LNCaP clone FGC (cell line): ENCODE data around the gene MCM7.
A peak's percentile ranks its signal among the peaks of the same experiment; 100 is the strongest.

ENCODE experiments used
- DNase-seq: peaks from one replicate; pipeline ENCODE4 v3.0.0-alpha.2; 2011; ENCODE audit warnings: low read depth
- H3K4me3 ChIP-seq: 2 replicates; pipeline ENCODE4 v1.5.1; 2011; ENCODE audit warnings: mild to moderate bottlenecking, low read depth, low read length, control low read depth
- TF ChIP-seq, protein P1 (sequence below): IDR thresholded peaks from 2 replicates; pipeline ENCODE4 v1.5.1; 2012; ENCODE audit warnings: mild to moderate bottlenecking; ENCODE audit not compliant: control insufficient read depth, insufficient read depth; ENCODE audit errors: extremely low read depth

MCM7 gene

DNA sequence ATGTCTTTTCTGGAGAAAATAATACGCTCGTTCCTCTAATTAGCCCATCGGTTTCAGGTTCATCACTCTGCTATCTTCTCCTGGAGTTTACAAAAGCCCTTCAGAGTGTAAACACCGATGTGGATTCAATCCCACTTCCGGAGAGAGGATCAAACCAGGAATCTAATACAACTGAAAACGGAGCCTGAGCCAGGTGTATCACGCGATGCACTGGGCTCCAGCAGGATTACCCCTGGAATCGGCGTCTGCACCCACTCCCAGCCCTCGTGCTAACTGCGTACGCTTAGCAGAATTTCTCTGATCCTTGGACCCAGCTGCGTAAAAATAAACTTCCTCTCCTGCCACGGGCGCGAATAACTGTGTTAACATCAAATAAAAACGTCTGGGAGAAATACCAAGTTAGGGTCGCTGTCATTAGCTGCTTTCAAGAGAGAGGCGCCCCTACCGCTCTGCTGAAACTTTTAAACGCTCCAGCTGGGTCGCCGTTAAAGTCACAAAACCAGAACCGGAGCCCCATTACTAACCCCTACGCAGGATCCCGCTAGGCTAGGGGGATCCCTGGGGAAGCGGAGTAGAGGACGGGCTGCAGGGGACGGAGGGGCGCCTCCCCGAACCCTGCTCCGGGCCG, 20.2 kb downstream of the MCM7 start:
- peak; percentile 58 for DNase-seq
- peak overlapping the region; percentile 86 for H3K4me3 ChIP-seq

DNA sequence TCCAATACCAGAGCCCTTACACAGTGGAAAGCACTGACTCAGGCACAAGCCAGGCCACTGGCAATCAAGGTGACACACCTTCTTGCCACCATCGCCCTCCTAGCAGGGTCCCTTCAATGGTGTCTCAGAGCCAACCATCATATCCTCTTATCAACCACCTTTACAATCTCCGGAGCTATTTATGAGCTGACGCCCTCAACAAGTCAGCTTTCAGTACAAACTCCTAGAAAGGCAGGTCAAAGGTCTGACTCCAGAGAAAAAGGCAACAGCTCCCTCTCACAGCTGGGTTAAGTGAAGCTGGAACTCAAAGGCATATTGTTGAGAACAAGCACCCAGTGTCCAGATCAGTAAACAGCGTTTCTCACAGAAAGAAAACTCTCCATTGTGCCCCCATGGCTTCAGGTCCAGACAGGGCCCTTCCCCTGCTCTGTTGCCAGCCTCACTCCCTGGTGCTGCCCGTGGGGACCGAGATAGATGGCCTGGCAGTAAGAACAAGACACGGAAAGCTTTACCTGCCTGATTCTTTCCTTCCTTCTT, 22.1 kb downstream of the MCM7 start:
- TF ChIP-seq, protein P1, sequence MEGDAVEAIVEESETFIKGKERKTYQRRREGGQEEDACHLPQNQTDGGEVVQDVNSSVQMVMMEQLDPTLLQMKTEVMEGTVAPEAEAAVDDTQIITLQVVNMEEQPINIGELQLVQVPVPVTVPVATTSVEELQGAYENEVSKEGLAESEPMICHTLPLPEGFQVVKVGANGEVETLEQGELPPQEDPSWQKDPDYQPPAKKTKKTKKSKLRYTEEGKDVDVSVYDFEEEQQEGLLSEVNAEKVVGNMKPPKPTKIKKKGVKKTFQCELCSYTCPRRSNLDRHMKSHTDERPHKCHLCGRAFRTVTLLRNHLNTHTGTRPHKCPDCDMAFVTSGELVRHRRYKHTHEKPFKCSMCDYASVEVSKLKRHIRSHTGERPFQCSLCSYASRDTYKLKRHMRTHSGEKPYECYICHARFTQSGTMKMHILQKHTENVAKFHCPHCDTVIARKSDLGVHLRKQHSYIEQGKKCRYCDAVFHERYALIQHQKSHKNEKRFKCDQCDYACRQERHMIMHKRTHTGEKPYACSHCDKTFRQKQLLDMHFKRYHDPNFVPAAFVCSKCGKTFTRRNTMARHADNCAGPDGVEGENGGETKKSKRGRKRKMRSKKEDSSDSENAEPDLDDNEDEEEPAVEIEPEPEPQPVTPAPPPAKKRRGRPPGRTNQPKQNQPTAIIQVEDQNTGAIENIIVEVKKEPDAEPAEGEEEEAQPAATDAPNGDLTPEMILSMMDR = no peak
- DNase-seq = no peak
- H3K4me3 ChIP-seq = no peak overlapping the region

More for the DNA sequence above, 20.2 kb downstream of the MCM7 start:
- TF ChIP-seq, protein P1 = no peak

DNA sequence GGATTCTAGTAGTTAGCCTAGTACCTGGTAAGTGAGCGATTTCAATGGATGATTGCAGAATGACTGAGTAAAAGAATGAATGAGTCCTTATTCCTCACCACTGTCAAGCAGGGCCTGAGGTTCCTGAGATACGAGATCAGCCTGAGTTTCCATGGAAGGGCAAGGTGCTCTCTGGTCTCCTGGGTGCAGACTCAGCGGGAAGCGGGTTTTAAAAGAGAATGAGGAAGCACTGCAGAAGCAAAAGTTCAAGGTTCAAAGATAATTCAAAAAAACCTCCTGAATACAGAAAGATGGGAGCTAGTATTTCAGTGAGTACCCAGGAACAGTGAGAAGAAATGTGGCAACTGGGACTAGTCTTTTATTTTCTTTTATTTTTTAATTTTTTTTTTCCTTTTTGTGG, 24.0 kb downstream of the MCM7 start:
- H3K4me3 ChIP-seq = no peak overlapping the region
- DNase-seq = no peak
- TF ChIP-seq, protein P1 = no peak

DNA sequence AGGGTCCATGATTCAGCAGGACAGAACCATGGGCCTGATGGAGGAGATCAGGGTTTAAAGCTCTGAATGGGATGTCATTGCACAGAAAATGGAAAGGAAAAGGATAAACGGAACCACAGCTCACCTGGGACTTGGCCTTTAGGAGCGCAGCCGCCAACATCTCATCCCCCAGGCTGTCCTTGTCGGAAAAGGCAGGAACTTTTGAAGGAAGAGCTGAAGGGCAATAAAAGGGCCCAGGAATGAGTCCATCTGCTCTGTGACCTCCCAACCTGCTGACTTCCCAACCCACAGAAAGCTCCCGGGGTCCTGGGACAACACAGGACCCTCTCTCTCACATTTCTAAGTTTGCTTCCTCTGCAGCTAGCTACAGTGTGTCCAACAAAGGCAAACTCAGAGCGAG, 25.8 kb downstream of the MCM7 start:
- TF ChIP-seq, protein P1 = no peak
- no peak overlapping the region for H3K4me3 ChIP-seq

DNA sequence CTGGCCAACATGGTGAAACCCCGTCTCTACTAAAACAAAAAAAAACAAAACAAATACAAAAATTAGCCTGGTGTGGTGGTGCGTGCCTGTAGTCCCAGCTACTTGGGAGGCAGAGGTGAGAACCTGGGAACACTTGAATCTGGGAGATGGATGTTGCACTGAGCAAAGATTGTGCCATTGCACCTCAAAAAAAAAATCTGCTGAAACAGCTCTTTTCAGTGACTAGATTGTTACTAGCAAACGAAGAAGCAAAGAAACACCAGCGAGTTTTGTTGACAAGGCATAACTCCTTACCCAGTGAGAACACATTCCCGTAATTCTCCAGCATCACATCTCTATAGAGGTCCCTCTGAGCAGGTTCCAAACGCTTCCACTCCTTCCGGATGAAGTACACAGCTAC, 26.4 kb downstream of the MCM7 start:
- TF ChIP-seq, protein P1 = no peak
- no peak for DNase-seq
- no peak overlapping the region for H3K4me3 ChIP-seq

More for the DNA sequence above, 25.8 kb downstream of the MCM7 start:
- DNase-seq = no peak

DNA sequence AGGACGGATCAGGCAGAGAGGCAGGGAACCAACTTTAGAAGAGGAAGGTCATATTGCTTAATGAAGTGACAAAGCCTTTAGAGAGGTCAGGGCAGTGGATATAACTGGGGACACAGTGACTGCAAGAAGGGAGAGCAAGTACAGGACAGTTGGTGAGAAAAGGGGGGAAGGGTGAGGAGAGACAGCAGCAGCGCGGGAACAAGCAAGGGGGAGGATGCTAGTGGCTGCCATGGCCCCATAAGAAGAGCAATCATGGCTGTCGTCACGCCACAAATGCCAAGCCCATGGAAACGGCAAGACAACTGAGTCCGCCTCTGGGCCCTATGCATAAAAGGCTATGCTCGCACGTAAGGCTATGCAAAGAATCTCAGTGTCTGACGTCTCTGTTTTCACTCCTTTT, 28.7 kb downstream of the MCM7 start:
- no peak overlapping the region for H3K4me3 ChIP-seq
- DNase-seq = no peak
- TF ChIP-seq, protein P1 = no peak

DNA sequence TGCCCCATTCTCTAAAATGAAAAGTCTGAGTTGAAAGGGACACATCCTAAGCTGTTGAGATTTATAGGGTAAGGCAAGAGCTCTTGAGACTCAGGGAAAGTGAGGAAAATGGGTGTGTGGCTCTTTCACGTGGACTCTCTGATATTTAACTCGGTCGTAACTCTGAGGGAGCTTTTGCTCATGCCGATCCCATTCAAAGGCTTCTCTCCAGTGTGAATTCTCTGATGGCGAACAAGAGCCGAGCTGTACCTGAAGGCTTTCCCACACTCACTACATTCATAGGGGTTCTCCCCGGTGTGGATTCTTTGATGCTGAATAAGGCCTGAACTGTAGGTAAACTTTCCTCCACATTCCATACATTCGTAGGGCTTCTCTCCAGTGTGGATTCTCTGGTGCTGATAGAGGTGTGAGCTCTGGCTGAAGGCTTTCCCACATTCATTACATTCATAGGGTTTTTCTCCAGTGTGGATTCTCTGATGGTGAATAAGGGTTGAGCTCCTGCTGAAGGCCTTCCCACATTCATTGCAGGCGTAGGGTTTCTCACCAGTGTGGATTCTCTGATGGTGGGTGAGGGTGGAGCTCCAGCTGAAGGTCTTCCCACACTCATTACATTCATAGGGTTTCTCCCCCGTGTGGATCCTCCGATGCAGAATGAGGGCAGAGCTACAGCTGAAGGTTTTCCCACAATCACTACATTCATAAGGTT, 30.0 kb downstream of the MCM7 start:
- no peak for DNase-seq
- TF ChIP-seq, protein P1 = no peak
- H3K4me3 ChIP-seq = no peak overlapping the region
